PFSK-1 (cell line): Measurements from ENCODE around the gene MAGI2.

Source experiments
- FOXP2 ChIP-seq: optimal IDR thresholded peaks from 2 replicates; pipeline ENCODE3; 2011; ENCODE audit warnings: borderline replicate concordance, control low read depth, inconsistent platforms; ENCODE audit not compliant: insufficient read depth; ENCODE audit errors: extremely low read length, extremely low read depth
- POLR2AphosphoS5 ChIP-seq: IDR thresholded peaks from 2 replicates; pipeline ENCODE4 v1.6.1; 2012; ENCODE audit warnings: low read depth, mild to moderate bottlenecking, control low read depth, low read length, moderate library complexity
- REST ChIP-seq, 2 experiments: IDR thresholded peaks; 2 replicates each; pipeline versions ENCODE4 v1.6.1 to v1.8.0; 2011 to 2012; ENCODE audit warnings: low read depth in 2 of 2, low read length in 2 of 2, control low read depth in 1 of 2, inconsistent platforms in 1 of 2, mild to moderate bottlenecking in 1 of 2, moderate library complexity in 1 of 2; ENCODE audit not compliant: insufficient read depth in 1 of 2
- SIN3A ChIP-seq: IDR thresholded peaks from 2 replicates; pipeline ENCODE4 v1.6.1; 2012; ENCODE audit warnings: mild to moderate bottlenecking, low read length, moderate library complexity, borderline replicate concordance; ENCODE audit not compliant: insufficient read depth
- TAF1 ChIP-seq: IDR thresholded peaks from 2 replicates; pipeline ENCODE4 v1.6.1; 2012; ENCODE audit warnings: low read length, control low read depth, borderline replicate concordance; ENCODE audit not compliant: insufficient read depth

The MAGI2 gene

GRCh38 chr7:79078273-79078672, 375.2 kb downstream of the MAGI2 start:
- TF ChIP-seq TAF1 (no peak), SIN3A (no peak), FOXP2 (no peak), REST (IDR thresholded peaks at IDR 0.05; ENCODE audit: insufficient read depth in 1 of 2, low read depth in 2 of 2, low read length in 2 of 2) (no peak), POLR2AphosphoS5 (no peak)

- TF ChIP-seq REST (IDR thresholded peaks at IDR 0.05; ENCODE audit: insufficient read depth in 1 of 2, low read depth in 2 of 2, low read length in 2 of 2) (no peak), FOXP2 (no peak), TAF1 (no peak), SIN3A (no peak), POLR2AphosphoS5 (no peak)
Measured at GRCh38 chr7:79064187-79064823, 389.2 kb downstream of the MAGI2 start.

GRCh38 chr7:79063019-79063698, 390.3 kb downstream of the MAGI2 start:
- TF ChIP-seq TAF1, result no peak
- no peak for TF ChIP-seq FOXP2
- TF ChIP-seq SIN3A, result no peak
- TF ChIP-seq REST (IDR thresholded peaks at IDR 0.05; ENCODE audit: insufficient read depth in 1 of 2, low read depth in 2 of 2, low read length in 2 of 2), result no peak
- no peak for TF ChIP-seq POLR2AphosphoS5

- TF ChIP-seq FOXP2, result no peak
- TF ChIP-seq REST (IDR thresholded peaks at IDR 0.05; ENCODE audit: insufficient read depth in 1 of 2, low read depth in 2 of 2, low read length in 2 of 2), result no peak
- TF ChIP-seq POLR2AphosphoS5, result no peak
- no peak for TF ChIP-seq TAF1
- no peak for TF ChIP-seq SIN3A
Measured at GRCh38 chr7:79060498-79060897, 393.0 kb downstream of the MAGI2 start.
